Fibroblast of lung (primary cell): ENCODE results near the gene HOXD11. TPM values are rescaled to one million over a fixed set of nuclear protein-coding genes. Genes with fewer than 3 reads are reported as not detected.
A peak's percentile ranks its signal among the peaks of the same experiment; 100 is the strongest.

ENCODE experiments used
- DNase-seq, 2 donors: peaks; one replicate each; pipeline versions ENCODE4 v3.0.0 to v3.0.0-alpha.2; 2010; ENCODE audit warnings: low read depth in 2 of 2
- H2AFZ ChIP-seq: 2 replicates; pipeline ENCODE4 v1.5.1; 2012; ENCODE audit warnings: low read length, control low read depth, inconsistent platforms
- H3K27ac ChIP-seq: 2 replicates; pipeline ENCODE4 v1.5.1; 2011; ENCODE audit warnings: low read length, control low read depth; ENCODE audit not compliant: insufficient read depth
- H3K27me3 ChIP-seq: 2 replicates; pipeline ENCODE4 v1.5.1; 2011; ENCODE audit warnings: mild to moderate bottlenecking, low read length; ENCODE audit not compliant: control insufficient read depth, insufficient read depth
- H3K36me3 ChIP-seq: 2 replicates; pipeline ENCODE4 v1.5.1; 2011; ENCODE audit warnings: low read length; ENCODE audit not compliant: control insufficient read depth, insufficient read depth
- H3K4me1 ChIP-seq: 2 replicates; pipeline ENCODE4 v1.5.1; 2011; ENCODE audit warnings: low read length; ENCODE audit not compliant: control insufficient read depth, insufficient read depth; ENCODE audit errors: extremely low read depth
- H3K4me2 ChIP-seq: 2 replicates; pipeline ENCODE4 v1.5.1; 2011; ENCODE audit warnings: low read length, control low read depth; ENCODE audit not compliant: insufficient read depth; ENCODE audit errors: extremely low read depth
- H3K4me3 ChIP-seq, 4 experiments: fragments of 200-600 bp in 1 of 4; sonication (generic) in 1 of 4; replicated peaks in 1 of 4; 2 replicates each; pipeline ENCODE4 v1.5.1; 2011 to 2016; ENCODE audit warnings: low read length in 4 of 4, low read depth in 3 of 4, mild to moderate bottlenecking in 3 of 4, control low read depth in 2 of 4, inconsistent platforms in 1 of 4, mixed read lengths in 1 of 4; ENCODE audit not compliant: insufficient read depth in 1 of 4; ENCODE audit errors: control extremely low read depth in 1 of 4
- H3K79me2 ChIP-seq: 2 replicates; pipeline ENCODE4 v1.5.1; 2012; ENCODE audit warnings: mild to moderate bottlenecking, low read length, inconsistent platforms; ENCODE audit not compliant: control insufficient read depth, insufficient read depth
- H3K9ac ChIP-seq: 2 replicates; pipeline ENCODE4 v1.5.1; 2011; ENCODE audit warnings: mild to moderate bottlenecking, low read length, control low read depth; ENCODE audit not compliant: insufficient read depth
- H3K9me3 ChIP-seq: 2 replicates; pipeline ENCODE4 v1.5.1; 2012; ENCODE audit warnings: low read depth, low read length; ENCODE audit not compliant: control insufficient read depth, insufficient read depth
- H4K20me1 ChIP-seq: 2 replicates; pipeline ENCODE4 v1.5.1; 2011; ENCODE audit warnings: low read length; ENCODE audit not compliant: control insufficient read depth, insufficient read depth; ENCODE audit errors: extremely low read depth
- EZH2 ChIP-seq: IDR thresholded peaks from 2 replicates; pipeline ENCODE4 v1.5.1; 2012; ENCODE audit warnings: low read length, control low read depth, mild to moderate bottlenecking; ENCODE audit errors: missing control alignments
- polyA plus RNA-seq, 2 donors: library from polyadenylated mRNA; depleted of rRNA in 1 of 2; stranded (reverse) in 1 of 2; unstranded in 1 of 2; fragments of >200 nt; gene quantifications; 2 replicates each; pipeline ENCODE4 v1.2.1, GENCODE V29; 2011 to 2012; ENCODE audit warnings: missing spikeins in 1 of 2
- total RNA-seq: library from RNA; depleted of rRNA; stranded (reverse); fragments of >200 nt; gene quantifications from 2 replicates; pipeline ENCODE4 v1.2.1, GENCODE V29; 2014
- TF ChIP-seq, protein P1 (sequence below), 2 donors: IDR thresholded peaks in 1 of 2; conservative IDR thresholded peaks in 1 of 2; 1 replicate in 1 of 2; 2 replicates in 1 of 2; pipeline ENCODE4 v1.5.1; 2011 to 2012; ENCODE audit warnings: low read length in 2 of 2, control low read depth in 1 of 2, inconsistent platforms in 1 of 2, low read depth in 1 of 2, mild to moderate bottlenecking in 1 of 2

Gene HOXD11
- total and polyA plus RNA-seq, 2 donors (not counting 1 experiment from before 2014, with no cell fraction given), result not detected

- TF ChIP-seq, protein P1, sequence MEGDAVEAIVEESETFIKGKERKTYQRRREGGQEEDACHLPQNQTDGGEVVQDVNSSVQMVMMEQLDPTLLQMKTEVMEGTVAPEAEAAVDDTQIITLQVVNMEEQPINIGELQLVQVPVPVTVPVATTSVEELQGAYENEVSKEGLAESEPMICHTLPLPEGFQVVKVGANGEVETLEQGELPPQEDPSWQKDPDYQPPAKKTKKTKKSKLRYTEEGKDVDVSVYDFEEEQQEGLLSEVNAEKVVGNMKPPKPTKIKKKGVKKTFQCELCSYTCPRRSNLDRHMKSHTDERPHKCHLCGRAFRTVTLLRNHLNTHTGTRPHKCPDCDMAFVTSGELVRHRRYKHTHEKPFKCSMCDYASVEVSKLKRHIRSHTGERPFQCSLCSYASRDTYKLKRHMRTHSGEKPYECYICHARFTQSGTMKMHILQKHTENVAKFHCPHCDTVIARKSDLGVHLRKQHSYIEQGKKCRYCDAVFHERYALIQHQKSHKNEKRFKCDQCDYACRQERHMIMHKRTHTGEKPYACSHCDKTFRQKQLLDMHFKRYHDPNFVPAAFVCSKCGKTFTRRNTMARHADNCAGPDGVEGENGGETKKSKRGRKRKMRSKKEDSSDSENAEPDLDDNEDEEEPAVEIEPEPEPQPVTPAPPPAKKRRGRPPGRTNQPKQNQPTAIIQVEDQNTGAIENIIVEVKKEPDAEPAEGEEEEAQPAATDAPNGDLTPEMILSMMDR (conservative IDR thresholded peaks at IDR 0.05 in 1 of 2, IDR thresholded peaks at IDR 0.05 in 1 of 2; ENCODE audit: low read depth in 1 of 2, low read length in 2 of 2), result no peak
- no peak for TF ChIP-seq EZH2
- Histone ChIP-seq H2AFZ (no peak overlapping the region), H3K79me2 (no peaks in the 10 kb centered on the region), H3K9ac (no peak overlapping the region), H3K27me3 (peaks cover 72% of the 10 kb centered on the region), H4K20me1 (no peaks in the 10 kb centered on the region), H3K4me2 (no peak overlapping the region), H3K36me3 (no peaks in the 10 kb centered on the region), H3K27ac (no peak overlapping the region), H3K9me3 (no peaks in the 10 kb centered on the region), H3K4me1 (no peaks in the 10 kb centered on the region), H3K4me3 (no peak overlapping the region)
- DNase-seq, result no peak
Measured at GRCh38 chr2:176156301-176156806, 49.3 kb downstream of the HOXD11 start.

- Histone ChIP-seq H3K27me3 (peaks cover 73% of the 10 kb centered on the region), H3K27ac (no peak within 1 kb of the TSS), H3K79me2 (no peaks in the 10 kb centered on the region), H3K4me3 (no peak within 1 kb of the TSS), H3K4me1 (no peaks in the 10 kb centered on the region), H2AFZ (no peak within 1 kb of the TSS), H4K20me1 (no peaks in the 10 kb centered on the region), H3K36me3 (no peaks in the 10 kb centered on the region), H3K9me3 (no peaks in the 10 kb centered on the region), H3K9ac (no peak within 1 kb of the TSS), H3K4me2 (no peak within 1 kb of the TSS)
- TF ChIP-seq, protein P1 (conservative IDR thresholded peaks at IDR 0.05 in 1 of 2, IDR thresholded peaks at IDR 0.05 in 1 of 2; ENCODE audit: low read depth in 1 of 2, low read length in 2 of 2), result no peak
- TF ChIP-seq EZH2, result peak; percentile 27
- peak in 1 of 2 donors; percentile 69 for DNase-seq
Measured at GRCh38 chr2:176156807-176157498, 49.9 kb downstream of the HOXD11 start, which contains the start of gene HOXD3. TSS of gene HOXD3 (plus strand) at chr2:176157307. CDS start at chr2:176169115, 11,808 bp downstream.

DNA sequence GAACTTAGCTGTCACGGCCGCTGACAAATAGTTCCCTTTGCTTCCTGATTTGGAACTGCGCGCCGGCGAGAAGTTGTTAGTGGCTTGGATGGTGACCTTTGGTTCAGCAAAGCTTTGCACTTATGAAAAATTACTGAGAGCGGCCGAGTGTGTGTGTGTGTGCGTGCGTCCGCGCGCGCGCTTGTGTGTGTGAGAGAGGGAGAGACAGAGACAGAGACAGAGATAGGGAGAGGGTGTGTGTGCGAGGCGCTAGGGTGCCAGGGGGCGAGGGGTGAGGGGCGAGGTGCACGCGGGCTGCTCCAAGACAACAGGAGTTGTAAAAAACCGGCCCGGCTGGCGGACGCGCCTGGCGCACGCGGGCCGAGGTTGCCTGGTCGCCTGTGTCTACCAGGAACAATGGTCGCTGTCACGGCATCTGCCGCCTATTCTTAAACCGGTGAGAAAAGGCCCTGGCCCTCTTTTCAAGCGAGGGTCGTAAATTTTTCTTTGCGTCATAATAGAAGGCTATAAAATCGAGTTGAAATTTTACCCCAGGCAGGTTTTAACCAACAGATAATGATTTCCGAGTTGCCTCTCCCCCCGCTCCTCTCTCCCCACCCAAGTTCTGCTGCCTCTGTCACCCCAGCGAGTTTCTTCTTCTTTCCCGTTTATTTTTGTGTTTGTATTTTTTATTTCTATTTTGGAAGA, 50.6 kb downstream of the HOXD11 start:
- H3K9me3 ChIP-seq, result no peaks in the 10 kb centered on the region
- no peaks in the 10 kb centered on the region for H3K79me2 ChIP-seq
- no peak overlapping the region for H2AFZ ChIP-seq
- no peaks in the 10 kb centered on the region for H3K36me3 ChIP-seq
- H4K20me1 ChIP-seq, result no peaks in the 10 kb centered on the region
- H3K4me2 ChIP-seq, result no peak overlapping the region
- peak in 1 of 2 donors; percentile 64 for DNase-seq
- no peak overlapping the region for H3K9ac ChIP-seq
- TF ChIP-seq, protein P1 (conservative IDR thresholded peaks at IDR 0.05 in 1 of 2, IDR thresholded peaks at IDR 0.05 in 1 of 2; ENCODE audit: low read depth in 1 of 2, low read length in 2 of 2), result no peak
- peak; percentile 54 for TF ChIP-seq EZH2
- no peaks in the 10 kb centered on the region for H3K4me1 ChIP-seq
- H3K27ac ChIP-seq, result no peak overlapping the region
- H3K4me3 ChIP-seq, result no peak overlapping the region
- peaks cover 74% of the 10 kb centered on the region for H3K27me3 ChIP-seq
